HEK293T (cell line): ENCODE measurements around the gene PRRT4.

Source experiments
- BHLHE40 ChIP-seq: fragments of 450-650 bp; IDR thresholded peaks from 2 replicates; pipeline ENCODE4 v1.6.1; 2016; ENCODE audit warnings: mild to moderate bottlenecking, moderate library complexity, borderline replicate concordance
- CTBP1 ChIP-seq: fragments of 450-650 bp; IDR thresholded peaks from 2 replicates; pipeline ENCODE4 v1.6.1; 2016; ENCODE audit warnings: borderline replicate concordance
- ELF4 ChIP-seq: fragments of 450-650 bp; IDR thresholded peaks from 2 replicates; pipeline ENCODE4 v1.6.1; 2017; ENCODE audit warnings: antibody characterized with exemption
- FOXK2 ChIP-seq: fragments of 450-650 bp; IDR thresholded peaks from 2 replicates; pipeline ENCODE4 v1.6.1; 2016; ENCODE audit warnings: mild to moderate bottlenecking
- FOXM1 ChIP-seq: fragments of 450-650 bp; IDR thresholded peaks from 2 replicates; pipeline ENCODE4 v1.6.1; 2017; ENCODE audit warnings: mild to moderate bottlenecking, borderline replicate concordance
- LEF1 ChIP-seq: fragments of 450-650 bp; IDR thresholded peaks from 2 replicates; pipeline ENCODE4 v1.6.1; 2017; ENCODE audit warnings: mild to moderate bottlenecking, borderline replicate concordance
- PKNOX1 ChIP-seq: fragments of 450-650 bp; IDR thresholded peaks from 2 replicates; pipeline ENCODE4 v1.6.1; 2016
- SP1 ChIP-seq: fragments of 450-650 bp; IDR thresholded peaks from 2 replicates; pipeline ENCODE4 v1.6.1; 2017
- SUZ12 ChIP-seq: fragments of 450-650 bp; IDR thresholded peaks from 2 replicates; pipeline ENCODE4 v1.6.1; 2016; ENCODE audit warnings: mild to moderate bottlenecking
- TARDBP ChIP-seq: fragments of 450-650 bp; IDR thresholded peaks from 2 replicates; pipeline ENCODE4 v1.6.1; 2016
- ZNF384 ChIP-seq: fragments of 450-650 bp; IDR thresholded peaks from 2 replicates; pipeline ENCODE4 v1.6.1; 2016

- no peak for TF ChIP-seq TARDBP
- TF ChIP-seq CTBP1 = no peak
- no peak for TF ChIP-seq SP1
- TF ChIP-seq BHLHE40 = no peak
- no peak for TF ChIP-seq ELF4
- TF ChIP-seq ZNF384 = no peak
- no peak for TF ChIP-seq LEF1
- no peak for TF ChIP-seq FOXM1
- TF ChIP-seq SUZ12 = no peak
- no peak for TF ChIP-seq PKNOX1
- TF ChIP-seq FOXK2 = no peak
Measured at GRCh38 chr7:128384726-128385125, 23.2 kb upstream of the PRRT4 start.
